Dendritic cell treated with granulocyte-macrophage colony-stimulating factor and Interleukin-4, amounts not matched to agents 40 ng/mL and 50 ng/mL, for 4 days (primary cell): ENCODE measurements around the gene COPZ1.
A peak's percentile ranks its signal among the peaks of the same experiment; 100 is the strongest.
"Not testable (repeated sequence)": the region's sequence is repeated elsewhere in the genome, so short reads cannot be mapped to it uniquely, and the experiment has no call there.

Source experiments
- H3K27ac Mint-ChIP-seq: one replicate; pipeline ENCODE4 v1.8.0; 2022; ENCODE audit warnings: mild to moderate bottlenecking, mixed read lengths
- H3K27me3 Mint-ChIP-seq: one replicate; pipeline ENCODE4 v1.8.0; 2022; ENCODE audit warnings: mild to moderate bottlenecking, mixed read lengths
- H3K36me3 Mint-ChIP-seq: one replicate; pipeline ENCODE4 v1.8.0; 2022; ENCODE audit warnings: low read depth, mixed read lengths
- H3K4me1 Mint-ChIP-seq: one replicate; pipeline ENCODE4 v1.8.0; 2022; ENCODE audit warnings: low read depth, mixed read lengths
- H3K4me3 Mint-ChIP-seq: one replicate; pipeline ENCODE4 v1.8.0; 2022; ENCODE audit warnings: mild to moderate bottlenecking, moderate library complexity, mixed read lengths
- H3K9me3 Mint-ChIP-seq: one replicate; pipeline ENCODE4 v1.8.0; 2022; ENCODE audit warnings: mixed read lengths
- intact Hi-C: fragments of 100-400 bp; cut with micrococcal nuclease; formaldehyde crosslinking; loops from one replicate; pipeline ENCODE4 v1.15.0; 2022

COPZ1 gene

GRCh38 chr12:54337280-54337842, 12.4 kb downstream of the COPZ1 start:
- Mint-ChIP-seq H3K36me3 (peaks cover 27% of the 10 kb centered on the region), H3K4me3 (no peak overlapping the region), H3K27me3 (no peaks in the 10 kb centered on the region), H3K4me1 (peaks cover 34% of the 10 kb centered on the region), H3K27ac (peak overlapping the region; percentile 77), H3K9me3 (no peaks in the 10 kb centered on the region)
- intact Hi-C loops = loop anchor here (2.0 kb wide), 1 partner anchor 31 kb away; no protein-coding TSS in a partner anchor

GRCh38 chr12:54337854-54338650, 13.1 kb downstream of the COPZ1 start:
- Mint-ChIP-seq H3K27ac (peak overlapping the region; percentile 77), H3K9me3 (no peaks in the 10 kb centered on the region), H3K27me3 (no peaks in the 10 kb centered on the region), H3K36me3 (peaks cover 34% of the 10 kb centered on the region), H3K4me1 (peaks cover 34% of the 10 kb centered on the region), H3K4me3 (no peak overlapping the region)
- intact Hi-C loops = loop anchor here (2.0 kb wide), 1 partner anchor 31 kb away; no protein-coding TSS in a partner anchor

- Mint-ChIP-seq H3K36me3 (peaks cover 41% of the 10 kb centered on the region), H3K4me1 (peaks cover 34% of the 10 kb centered on the region), H3K4me3 (no peak overlapping the region), H3K27ac (no peak overlapping the region), H3K9me3 (no peaks in the 10 kb centered on the region), H3K27me3 (no peaks in the 10 kb centered on the region)
- intact Hi-C loops = no loop called here
Observed at GRCh38 chr12:54338698-54339296, 13.9 kb downstream of the COPZ1 start.

- Mint-ChIP-seq H3K36me3 (peaks cover 54% of the 10 kb centered on the region), H3K4me1 (peaks cover 42% of the 10 kb centered on the region), H3K27ac (no peak overlapping the region), H3K27me3 (no peaks in the 10 kb centered on the region), H3K4me3 (no peak overlapping the region), H3K9me3 (no peaks in the 10 kb centered on the region)
- intact Hi-C loops = no loop called here
Observed at GRCh38 chr12:54340846-54341245, 15.9 kb downstream of the COPZ1 start.

GRCh38 chr12:54341378-54342300, 16.7 kb downstream of the COPZ1 start:
- no peaks in the 10 kb centered on the region for H3K9me3 Mint-ChIP-seq
- intact Hi-C loops = no loop called here
- H3K36me3 Mint-ChIP-seq = peaks cover 62% of the 10 kb centered on the region
- peaks cover 38% of the 10 kb centered on the region for H3K4me1 Mint-ChIP-seq
- no peak overlapping the region for H3K27ac Mint-ChIP-seq
- no peaks in the 10 kb centered on the region for H3K27me3 Mint-ChIP-seq
- no peak overlapping the region for H3K4me3 Mint-ChIP-seq

GRCh38 chr12:54349036-54349435, 24.1 kb downstream of the COPZ1 start:
- Mint-ChIP-seq H3K27ac (no peak overlapping the region), H3K9me3 (no peaks in the 10 kb centered on the region), H3K36me3 (peaks cover 82% of the 10 kb centered on the region), H3K27me3 (peaks cover 2% of the 10 kb centered on the region), H3K4me1 (peaks cover 27% of the 10 kb centered on the region), H3K4me3 (no peak overlapping the region)
- intact Hi-C loops = no loop called here

- Mint-ChIP-seq H3K4me3 (no peak overlapping the region), H3K27me3 (peaks cover 2% of the 10 kb centered on the region), H3K36me3 (peaks cover 77% of the 10 kb centered on the region), H3K9me3 (no peaks in the 10 kb centered on the region), H3K27ac (no peak overlapping the region), H3K4me1 (peaks cover 27% of the 10 kb centered on the region)
- intact Hi-C loops = no loop called here
Observed at GRCh38 chr12:54349679-54350078, 24.7 kb downstream of the COPZ1 start.

GRCh38 chr12:54350743-54351142, 25.8 kb downstream of the COPZ1 start:
- Mint-ChIP-seq H3K36me3 (peaks cover 67% of the 10 kb centered on the region), H3K4me1 (peaks cover 18% of the 10 kb centered on the region), H3K9me3 (no peaks in the 10 kb centered on the region), H3K27ac (no peak overlapping the region), H3K27me3 (peaks cover 2% of the 10 kb centered on the region), H3K4me3 (no peak overlapping the region)
- intact Hi-C loops = no loop called here

GRCh38 chr12:54351341-54351740, 26.4 kb downstream of the COPZ1 start:
- Mint-ChIP-seq H3K9me3 (no peaks in the 10 kb centered on the region), H3K27me3 (peaks cover 2% of the 10 kb centered on the region), H3K4me3 (no peak overlapping the region), H3K36me3 (peaks cover 61% of the 10 kb centered on the region), H3K27ac (no peak overlapping the region), H3K4me1 (peaks cover 18% of the 10 kb centered on the region)
- intact Hi-C loops = no loop called here

- Mint-ChIP-seq H3K27me3 (peaks cover 2% of the 10 kb centered on the region), H3K4me1 (peaks cover 22% of the 10 kb centered on the region), H3K9me3 (no peaks in the 10 kb centered on the region), H3K36me3 (peaks cover 54% of the 10 kb centered on the region), H3K4me3 (no peak overlapping the region), H3K27ac (no peak overlapping the region)
- intact Hi-C loops = no loop called here
Observed at GRCh38 chr12:54352022-54352531, 27.1 kb downstream of the COPZ1 start.

- Mint-ChIP-seq H3K27ac (no peak overlapping the region), H3K27me3 (peaks cover 2% of the 10 kb centered on the region), H3K4me3 (no peak overlapping the region), H3K36me3 (peaks cover 43% of the 10 kb centered on the region), H3K9me3 (no peaks in the 10 kb centered on the region), H3K4me1 (peaks cover 22% of the 10 kb centered on the region)
- intact Hi-C loops = no loop called here
Observed at GRCh38 chr12:54352891-54353874, 28.3 kb downstream of the COPZ1 start.

GRCh38 chr12:54354271-54354670, 29.3 kb downstream of the COPZ1 start:
- H3K9me3 Mint-ChIP-seq, intact Hi-C loops, H3K27me3 Mint-ChIP-seq, H3K27ac Mint-ChIP-seq, H3K4me3 Mint-ChIP-seq: not testable (repeated sequence)
- peaks cover 32% of the 10 kb centered on the region for H3K36me3 Mint-ChIP-seq
- H3K4me1 Mint-ChIP-seq = peaks cover 22% of the 10 kb centered on the region
